Loucy (cell line): ENCODE measurements around the gene CACNA2D1.

Experiments used
- H2AFZ ChIP-seq: fragments of 200-600 bp; sonication (generic); 2 replicates; pipeline ENCODE4 v1.6.0; 2016; ENCODE audit warnings: antibody characterized with exemption, mild to moderate bottlenecking, low read length, moderate library complexity
- H3F3A ChIP-seq: fragments of 200-600 bp; 2 replicates; pipeline ENCODE4 v1.6.0; 2016; ENCODE audit warnings: antibody characterized with exemption, low read depth, mild to moderate bottlenecking
- H3K27me3 ChIP-seq: fragments of 200-600 bp; sonication (generic); 2 replicates; pipeline ENCODE4 v1.6.1; 2014; ENCODE audit warnings: low read length, mild to moderate bottlenecking; ENCODE audit not compliant: insufficient read depth, poor library complexity, severe bottlenecking
- H3K36me3 ChIP-seq: fragments of 200-600 bp; sonication (generic); 2 replicates; pipeline ENCODE4 v1.6.1; 2016; ENCODE audit warnings: low read length; ENCODE audit not compliant: insufficient read depth
- H3K4me1 ChIP-seq: fragments of 200-600 bp; sonication (generic); 2 replicates; pipeline ENCODE4 v1.5.1; 2014; ENCODE audit warnings: low read length, mild to moderate bottlenecking; ENCODE audit not compliant: insufficient read depth, poor library complexity, severe bottlenecking
- H3K4me2 ChIP-seq: fragments of 200-600 bp; sonication (generic); 2 replicates; pipeline ENCODE4 v1.6.0; 2014; ENCODE audit warnings: antibody characterized with exemption, low read length, low read depth, mild to moderate bottlenecking; ENCODE audit not compliant: poor library complexity, severe bottlenecking
- H3K4me3 ChIP-seq: fragments of 200-600 bp; sonication (generic); 2 replicates; pipeline ENCODE4 v1.5.1; 2014; ENCODE audit warnings: low read length, mild to moderate bottlenecking, mixed read lengths; ENCODE audit not compliant: poor library complexity, severe bottlenecking
- H3K79me2 ChIP-seq: fragments of 200-600 bp; sonication (generic); 2 replicates; pipeline ENCODE4 v1.6.1; 2014; ENCODE audit warnings: low read length; ENCODE audit not compliant: insufficient read depth
- H3K9ac ChIP-seq: fragments of 200-600 bp; sonication (generic); 2 replicates; pipeline ENCODE4 v1.6.0; 2014; ENCODE audit warnings: mild to moderate bottlenecking, low read depth, low read length, moderate library complexity; ENCODE audit not compliant: poor library complexity, severe bottlenecking
- H3K9me2 ChIP-seq: fragments of 200-600 bp; sonication (generic); replicated peaks from 2 replicates; pipeline ENCODE4 v1.6.1; 2016; ENCODE audit warnings: low read depth, low read length, mixed read lengths
- H3K9me3 ChIP-seq: fragments of 200-600 bp; sonication (generic); 2 replicates; pipeline ENCODE4 v1.6.1; 2014; ENCODE audit warnings: mild to moderate bottlenecking, antibody characterized with exemption, low read length, low read depth; ENCODE audit not compliant: insufficient read depth
- H4K20me1 ChIP-seq: fragments of 200-600 bp; sonication (generic); 2 replicates; pipeline ENCODE4 v1.6.0; 2014; ENCODE audit warnings: antibody characterized with exemption, low read length, mild to moderate bottlenecking; ENCODE audit not compliant: insufficient read depth, poor library complexity, severe bottlenecking
- CTCF ChIP-seq: fragments of 200-600 bp; sonication (generic); conservative IDR thresholded peaks from 2 replicates; pipeline ENCODE4 v1.5.1; 2014; ENCODE audit warnings: mild to moderate bottlenecking, antibody characterized with exemption, low read length
- EZH2phosphoT487 ChIP-seq: fragments of 200-600 bp; IDR thresholded peaks from 2 replicates; pipeline ENCODE4 v1.6.1; 2018; ENCODE audit warnings: antibody characterized with exemption, mild to moderate bottlenecking, moderate library complexity, borderline replicate concordance

CACNA2D1 gene

GRCh38 chr7:82405301-82405700 lies 38.3 kb downstream of the CACNA2D1 start:
- H3K4me2 ChIP-seq = no peak overlapping the region
- H3K4me3 ChIP-seq = no peak overlapping the region
- no peaks in the 10 kb centered on the region for H3K4me1 ChIP-seq
- H3K9me2 ChIP-seq = no peaks in the 10 kb centered on the region
- no peaks in the 10 kb centered on the region for H3K79me2 ChIP-seq
- no peaks in the 10 kb centered on the region for H3K27me3 ChIP-seq
- H3K9me3 ChIP-seq = no peaks in the 10 kb centered on the region
- no peaks in the 10 kb centered on the region for H3F3A ChIP-seq
- H3K36me3 ChIP-seq = no peaks in the 10 kb centered on the region
- H2AFZ ChIP-seq = no peak overlapping the region
- TF ChIP-seq EZH2phosphoT487 (no peak), CTCF (no peak)
- H3K9ac ChIP-seq = no peak overlapping the region
- no peaks in the 10 kb centered on the region for H4K20me1 ChIP-seq

- no peaks in the 10 kb centered on the region for H3K27me3 ChIP-seq
- no peaks in the 10 kb centered on the region for H3K9me3 ChIP-seq
- H3K4me3 ChIP-seq = no peak overlapping the region
- H3F3A ChIP-seq = no peaks in the 10 kb centered on the region
- H3K9ac ChIP-seq = no peak overlapping the region
- no peaks in the 10 kb centered on the region for H3K9me2 ChIP-seq
- no peak for TF ChIP-seq CTCF
- TF ChIP-seq EZH2phosphoT487 = no peak
- H3K4me1 ChIP-seq = no peaks in the 10 kb centered on the region
- H3K4me2 ChIP-seq = no peak overlapping the region
- no peaks in the 10 kb centered on the region for H4K20me1 ChIP-seq
- H3K36me3 ChIP-seq = no peaks in the 10 kb centered on the region
- H3K79me2 ChIP-seq = no peaks in the 10 kb centered on the region
- no peak overlapping the region for H2AFZ ChIP-seq
Observed at GRCh38 chr7:82404652-82405051, 38.9 kb downstream of the CACNA2D1 start.

GRCh38 chr7:82404094-82404493 lies 39.5 kb downstream of the CACNA2D1 start:
- Histone ChIP-seq H3F3A (no peaks in the 10 kb centered on the region), H2AFZ (no peak overlapping the region), H3K9ac (no peak overlapping the region), H3K4me1 (no peaks in the 10 kb centered on the region), H3K27me3 (no peaks in the 10 kb centered on the region), H3K79me2 (no peaks in the 10 kb centered on the region), H3K9me2 (no peaks in the 10 kb centered on the region), H4K20me1 (no peaks in the 10 kb centered on the region), H3K9me3 (no peaks in the 10 kb centered on the region), H3K36me3 (no peaks in the 10 kb centered on the region), H3K4me2 (no peak overlapping the region), H3K4me3 (no peak overlapping the region)
- TF ChIP-seq CTCF = no peak
